CD14-positive monocyte (primary cell): ENCODE data around the gene ABHD16A. TPM values are rescaled to one million over a fixed set of nuclear protein-coding genes. Genes with fewer than 3 reads are reported as not detected.

ENCODE experiments used
- DNase-seq, 3 donors: peaks; one replicate each; pipeline ENCODE4 v3.0.0-alpha.2; 2011 to 2022
- H2AFZ ChIP-seq: 2 replicates; pipeline ENCODE4 v1.6.0; 2012; ENCODE audit warnings: mild to moderate bottlenecking, low read depth, low read length, inconsistent platforms; ENCODE audit not compliant: insufficient read depth, poor library complexity, severe bottlenecking
- H3K27ac ChIP-seq, 2 donors: 1 replicate in 1 of 2; 2 replicates in 1 of 2; pipeline ENCODE4 v1.5.1; 2012 to 2013; ENCODE audit warnings: low read length in 2 of 2, control low read depth in 1 of 2, inconsistent platforms in 1 of 2, low read depth in 1 of 2, mild to moderate bottlenecking in 1 of 2
- H3K27me3 ChIP-seq, 2 donors: one replicate each; pipeline versions ENCODE4 v1.6.0 to v1.6.1; 2011 to 2013; ENCODE audit warnings: low read length in 2 of 2; ENCODE audit not compliant: control insufficient read depth in 2 of 2, insufficient read depth in 2 of 2
- H3K36me3 ChIP-seq, 2 donors: replicated peaks in 1 of 2; 1 replicate in 1 of 2; 2 replicates in 1 of 2; pipeline versions ENCODE4 v1.5.1 to v1.6.1; 2012 to 2013; ENCODE audit warnings: low read length in 2 of 2, control low read depth in 1 of 2, inconsistent platforms in 1 of 2, mild to moderate bottlenecking in 1 of 2; ENCODE audit not compliant: insufficient read depth in 2 of 2, control insufficient read depth in 1 of 2
- H3K4me1 ChIP-seq, 2 donors: 1 replicate in 1 of 2; 2 replicates in 1 of 2; pipeline versions ENCODE4 v1.5.1 to v1.6.1; 2012 to 2013; ENCODE audit warnings: low read length in 2 of 2, control low read depth in 1 of 2, inconsistent platforms in 1 of 2, mild to moderate bottlenecking in 1 of 2, moderate library complexity in 1 of 2; ENCODE audit not compliant: insufficient read depth in 2 of 2, control insufficient read depth in 1 of 2
- H3K4me2 ChIP-seq: replicated peaks from 2 replicates; pipeline ENCODE3; 2012; ENCODE audit warnings: low read length, moderate library complexity, mild to moderate bottlenecking; ENCODE audit not compliant: poor library complexity, severe bottlenecking; ENCODE audit errors: extremely low read depth
- H3K4me3 ChIP-seq, 3 experiments: fragments of 200-600 bp in 1 of 3; sonication (generic) in 1 of 3; replicated peaks in 1 of 3; 1 replicate in 2 of 3; 2 replicates in 1 of 3; pipeline ENCODE4 v1.5.1; 2011 to 2013; ENCODE audit warnings: low read length in 3 of 3, mild to moderate bottlenecking in 3 of 3, control low read depth in 2 of 3, low read depth in 2 of 3, inconsistent platforms in 1 of 3, moderate library complexity in 1 of 3
- H3K79me2 ChIP-seq: 2 replicates; pipeline ENCODE4 v1.6.0; 2012; ENCODE audit warnings: mild to moderate bottlenecking, control low read depth, inconsistent platforms, low read length, moderate library complexity; ENCODE audit not compliant: insufficient read depth
- H3K9ac ChIP-seq: 2 replicates; pipeline ENCODE4 v1.6.0; 2017; ENCODE audit warnings: low read length, mild to moderate bottlenecking; ENCODE audit not compliant: insufficient read depth, poor library complexity, severe bottlenecking
- H3K9me3 ChIP-seq, 2 donors: replicated peaks in 1 of 2; 1 replicate in 1 of 2; 2 replicates in 1 of 2; pipeline versions ENCODE4 v1.5.1 to v1.6.1; 2012 to 2013; ENCODE audit warnings: low read length in 2 of 2, control low read depth in 1 of 2; ENCODE audit not compliant: control insufficient read depth in 1 of 2, insufficient read depth in 1 of 2
- H4K20me1 ChIP-seq: 2 replicates; pipeline ENCODE4 v1.6.0; 2012; ENCODE audit warnings: mild to moderate bottlenecking, low read length, control low read depth, moderate library complexity; ENCODE audit not compliant: insufficient read depth
- H3K27ac Mint-ChIP-seq, 7 donors: one replicate each; pipeline ENCODE4 v1.8.0; 2020; ENCODE audit warnings: mild to moderate bottlenecking in 7 of 7, mixed read lengths in 7 of 7, moderate library complexity in 6 of 7, inconsistent platforms in 2 of 7
- H3K27me3 Mint-ChIP-seq, 3 donors: one replicate each; pipeline ENCODE4 v1.8.0; 2021 to 2022; ENCODE audit warnings: low read depth in 3 of 3, mild to moderate bottlenecking in 3 of 3, mixed read lengths in 3 of 3, moderate library complexity in 3 of 3, inconsistent platforms in 1 of 3
- H3K36me3 Mint-ChIP-seq, 2 donors: one replicate each; pipeline ENCODE4 v1.8.0; 2020; ENCODE audit warnings: mixed read lengths in 2 of 2, inconsistent platforms in 1 of 2, mild to moderate bottlenecking in 1 of 2
- H3K4me1 Mint-ChIP-seq: one replicate; pipeline ENCODE4 v1.8.0; 2020; ENCODE audit warnings: mild to moderate bottlenecking, mixed read lengths
- H3K4me3 Mint-ChIP-seq, 2 donors: one replicate each; pipeline ENCODE4 v1.8.0; 2020; ENCODE audit warnings: mild to moderate bottlenecking in 2 of 2, mixed read lengths in 2 of 2, moderate library complexity in 1 of 2
- H3K9me3 Mint-ChIP-seq, 7 donors: one replicate each; pipeline ENCODE4 v1.8.0; 2020 to 2022; ENCODE audit warnings: mixed read lengths in 7 of 7, mild to moderate bottlenecking in 6 of 7, moderate library complexity in 6 of 7, inconsistent platforms in 2 of 7
- WGBS: methylation state at CpG from one replicate; pipeline ENCODE4 v1.1.5; 2013; ENCODE audit warnings: missing lambda C conversion rate; ENCODE audit not compliant: insufficient coverage; 5-methylcytosine and 5-hydroxymethylcytosine counted together
- intact Hi-C, 2 donors: fragments of 100-400 bp; cut with micrococcal nuclease; formaldehyde crosslinking; loops; one replicate each; pipeline versions ENCODE4 v1.15.0 to v1.15.1; 2023
- polyA plus RNA-seq, 3 donors: library from polyadenylated mRNA; depleted of rRNA in 1 of 3; unstranded in 2 of 3; stranded (reverse) in 1 of 3; fragments of 300-500 nt in 2 of 3; fragments of >200 nt in 1 of 3; fragmentation: Illumina TruSeq in 2 of 3; gene quantifications; 1 replicate in 2 of 3; 2 replicates in 1 of 3; pipeline ENCODE4 v1.2.3, GENCODE V29; 2012 to 2021
- TF ChIP-seq, protein P1 (sequence below): fragments of 200-600 bp; IDR thresholded peaks from one replicate; pipeline ENCODE4 v1.8.0; 2022; ENCODE audit warnings: antibody characterized with exemption, mild to moderate bottlenecking

ABHD16A gene
- polyA plus RNA-seq, 3 donors = 53.0 to 122 (median 56.0) TPM

DNA sequence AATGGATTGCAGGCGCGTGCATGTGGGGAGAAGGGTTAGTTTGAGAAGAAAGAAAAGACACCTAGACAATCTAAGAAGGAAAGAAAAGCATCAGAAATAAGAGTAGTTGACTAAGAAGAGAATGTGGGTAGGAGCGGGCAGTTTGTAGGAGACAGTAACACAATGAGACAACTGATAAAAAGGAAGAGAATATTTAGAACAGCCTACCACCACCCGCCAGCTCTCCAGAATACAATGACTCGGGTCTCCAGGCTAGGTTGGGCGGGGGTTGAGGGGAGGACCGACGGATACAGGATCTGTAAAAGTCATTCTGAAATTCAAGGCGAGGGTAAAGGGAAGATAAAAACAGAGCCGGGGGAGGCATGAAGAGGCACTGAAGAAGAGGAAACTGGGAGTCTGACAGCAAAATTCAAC, 712 bp downstream of the ABHD16A start:
- Histone ChIP-seq H4K20me1 (peaks cover 31% of the 10 kb centered on the region), H3K9me3 (no peaks in the 10 kb centered on the region), H3K4me3 (peak overlapping the region; percentile 92 to 98 (median 97)), H3K4me1 (peaks cover 20 to 26% of the 10 kb centered on the region in 2 donors), H3K27ac (peak overlapping the region; percentile 94 to 96), H3K9ac (peak overlapping the region; percentile 82), H3K27me3 (no peaks in the 10 kb centered on the region), H2AFZ (peak overlapping the region; percentile 76), H3K79me2 (peaks cover 51% of the 10 kb centered on the region), H3K36me3 (peaks cover 19 to 39% of the 10 kb centered on the region in 2 donors), H3K4me2 (peak overlapping the region; percentile 85)
- peaks cover 0 to 1% (median 0%) of the 10 kb centered on the region in 3 donors for H3K27me3 Mint-ChIP-seq
- intact Hi-C loops = loop anchor here in 1 of 2 donors (2.0 to 5.0 kb wide), 2 partner anchors 24 to 35 kb away; partner anchors contain the start of genes CSNK2B and LY6G5B
- peaks cover 21 to 37% of the 10 kb centered on the region in 2 donors for H3K36me3 Mint-ChIP-seq
- DNase-seq = peak in 1 of 3 donors; percentile 27
- peak overlapping the region; percentile 98 to 100 for H3K4me3 Mint-ChIP-seq
- TF ChIP-seq, protein P1, sequence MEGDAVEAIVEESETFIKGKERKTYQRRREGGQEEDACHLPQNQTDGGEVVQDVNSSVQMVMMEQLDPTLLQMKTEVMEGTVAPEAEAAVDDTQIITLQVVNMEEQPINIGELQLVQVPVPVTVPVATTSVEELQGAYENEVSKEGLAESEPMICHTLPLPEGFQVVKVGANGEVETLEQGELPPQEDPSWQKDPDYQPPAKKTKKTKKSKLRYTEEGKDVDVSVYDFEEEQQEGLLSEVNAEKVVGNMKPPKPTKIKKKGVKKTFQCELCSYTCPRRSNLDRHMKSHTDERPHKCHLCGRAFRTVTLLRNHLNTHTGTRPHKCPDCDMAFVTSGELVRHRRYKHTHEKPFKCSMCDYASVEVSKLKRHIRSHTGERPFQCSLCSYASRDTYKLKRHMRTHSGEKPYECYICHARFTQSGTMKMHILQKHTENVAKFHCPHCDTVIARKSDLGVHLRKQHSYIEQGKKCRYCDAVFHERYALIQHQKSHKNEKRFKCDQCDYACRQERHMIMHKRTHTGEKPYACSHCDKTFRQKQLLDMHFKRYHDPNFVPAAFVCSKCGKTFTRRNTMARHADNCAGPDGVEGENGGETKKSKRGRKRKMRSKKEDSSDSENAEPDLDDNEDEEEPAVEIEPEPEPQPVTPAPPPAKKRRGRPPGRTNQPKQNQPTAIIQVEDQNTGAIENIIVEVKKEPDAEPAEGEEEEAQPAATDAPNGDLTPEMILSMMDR = no peak
- peak overlapping the region; percentile 99 to 100 (median 99) for H3K27ac Mint-ChIP-seq
- 0% methylated on average over 5 of the region's 10 CpGs for WGBS
- H3K4me1 Mint-ChIP-seq = peaks cover 27% of the 10 kb centered on the region
- no peaks in the 10 kb centered on the region for H3K9me3 Mint-ChIP-seq

DNA sequence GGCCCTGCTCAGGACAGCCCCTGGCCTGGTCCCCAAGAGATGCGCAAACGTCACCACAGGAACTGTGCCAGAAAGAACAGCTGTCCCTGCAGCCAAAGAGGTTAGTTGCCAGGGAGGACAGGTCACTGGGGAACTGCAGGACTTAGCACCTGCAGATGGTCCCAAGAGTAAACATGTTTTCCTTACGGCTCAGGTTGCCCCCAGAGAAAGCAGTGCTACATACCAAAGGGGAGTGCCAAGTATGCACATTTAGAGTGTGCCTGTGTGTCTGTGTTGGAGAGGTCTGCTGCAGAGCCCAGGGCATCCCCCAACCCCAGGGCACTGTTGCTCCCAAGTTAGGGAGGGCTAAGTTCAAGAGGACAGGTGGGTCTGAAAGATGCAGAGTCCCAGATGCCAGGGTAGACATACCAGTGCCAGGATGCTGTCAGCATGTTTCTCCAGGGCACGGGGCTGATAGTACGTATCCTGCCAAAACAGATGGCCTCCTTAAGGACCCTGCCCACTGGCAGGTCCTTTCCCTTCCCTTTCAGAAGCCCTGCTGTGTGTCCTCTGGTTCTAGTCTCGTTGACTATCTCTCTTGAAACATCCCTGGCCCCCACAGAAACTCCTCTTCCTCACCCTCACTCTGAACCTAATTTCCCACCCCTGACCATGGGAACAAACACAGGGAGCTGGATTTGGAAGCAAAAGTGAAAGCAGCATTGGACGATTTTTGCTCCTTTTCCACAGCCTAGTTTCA, 1.3 kb downstream of the ABHD16A start:
- TF ChIP-seq, protein P1 = no peak
- DNase-seq = no peak
- H3K27me3 Mint-ChIP-seq = peaks cover 0 to 1% (median 0%) of the 10 kb centered on the region in 3 donors
- peak overlapping the region; percentile 98 to 100 for H3K4me3 Mint-ChIP-seq
- H3K4me1 ChIP-seq = peaks cover 20 to 26% of the 10 kb centered on the region in 2 donors
- peak overlapping the region in 1 of 2 donors; percentile 96 for H3K27ac ChIP-seq
- H3K4me3 ChIP-seq = peak overlapping the region; percentile 92 to 98 (median 97)
- peaks cover 34% of the 10 kb centered on the region for H4K20me1 ChIP-seq
- WGBS = 50% methylated on average over 6 of the region's 7 CpGs
- H3K9me3 ChIP-seq = no peaks in the 10 kb centered on the region
- peaks cover 20 to 44% of the 10 kb centered on the region in 2 donors for H3K36me3 ChIP-seq
- peaks cover 27 to 43% of the 10 kb centered on the region in 2 donors for H3K36me3 Mint-ChIP-seq
- H3K79me2 ChIP-seq = peaks cover 53% of the 10 kb centered on the region
- peaks cover 29% of the 10 kb centered on the region for H3K4me1 Mint-ChIP-seq
- peak overlapping the region; percentile 82 for H3K9ac ChIP-seq
- H3K27me3 ChIP-seq = no peaks in the 10 kb centered on the region
- peak overlapping the region; percentile 85 for H3K4me2 ChIP-seq
- intact Hi-C loops = loop anchor here in 1 of 2 donors (2.0 to 5.0 kb wide), 2 partner anchors 25 to 35 kb away; partner anchors contain the start of genes CSNK2B and LY6G5B
- peak overlapping the region; percentile 99 to 100 (median 99) for H3K27ac Mint-ChIP-seq
- peak overlapping the region; percentile 76 for H2AFZ ChIP-seq
- H3K9me3 Mint-ChIP-seq = no peaks in the 10 kb centered on the region
